Measurements from ENCODE around the gene UFSP1. TPM values are rescaled to one million over a fixed set of nuclear protein-coding genes. Genes with fewer than 3 reads are reported as not detected.
"Not testable (repeated sequence)": the region's sequence is repeated elsewhere in the genome, so short reads cannot be mapped to it uniquely, and the experiment has no call there.

Gene UFSP1
- total RNA-seq, 2 experiments from 2014 or later: 2.3 to 3.1 TPM

DNA sequence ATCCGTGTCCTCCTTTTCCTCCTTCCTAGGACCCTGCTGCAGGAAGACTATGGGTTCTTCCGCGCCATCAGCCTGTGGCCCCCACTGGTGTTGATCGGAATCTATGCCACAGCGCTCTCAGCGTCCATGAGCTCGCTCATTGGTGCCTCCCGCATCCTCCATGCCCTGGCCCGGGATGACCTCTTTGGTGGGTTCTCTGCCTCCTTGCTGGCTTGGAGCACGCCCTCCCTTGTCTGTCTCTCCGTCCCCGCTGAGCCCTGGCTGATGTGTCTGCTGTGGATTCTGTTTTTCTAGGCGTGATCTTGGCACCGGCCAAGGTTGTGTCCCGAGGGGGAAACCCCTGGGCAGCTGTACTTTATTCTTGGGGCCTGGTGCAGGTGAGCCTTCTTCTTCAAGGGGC, 29.7 kb downstream of the UFSP1 start:
- ChIA-PET CTCF (interaction anchor here (0.5 to 1.6 kb wide), 4 partner anchors 12 to 531 kb away, joined by 3 read pairs; no protein-coding TSS in a partner anchor), POLR2A (no interaction called here)
- Mint-ChIP-seq H3K27ac (no peak overlapping the region), H3K36me3 (ENCODE audit: low read depth) (peaks cover 46% of the 10 kb centered on the region), H3K9me3 (no peaks in the 10 kb centered on the region), H3K4me3 (no peak overlapping the region), H3K27me3 (no peaks in the 10 kb centered on the region), H3K4me1 (peaks cover 7% of the 10 kb centered on the region)
- no peak for DNase-seq

DNA sequence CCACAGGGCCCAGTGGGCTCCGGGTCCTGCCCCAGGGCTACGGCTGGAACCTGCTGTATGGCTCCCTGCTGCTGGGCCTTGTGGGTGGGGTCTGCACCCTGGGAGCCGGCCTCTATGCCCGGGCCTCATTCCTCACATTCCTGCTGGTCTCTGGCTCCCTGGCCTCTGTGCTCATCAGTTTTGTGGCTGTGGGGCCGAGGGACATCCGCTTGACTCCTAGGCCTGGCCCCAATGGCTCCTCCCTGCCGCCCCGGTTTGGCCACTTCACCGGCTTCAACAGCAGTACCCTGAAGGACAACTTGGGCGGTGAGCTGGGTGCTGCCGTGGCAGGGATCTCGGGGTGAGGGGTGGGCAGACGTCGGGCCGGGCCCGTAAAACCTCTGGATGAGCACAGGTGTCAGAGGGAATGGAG, 32.6 kb downstream of the UFSP1 start:
- POLR2A ChIA-PET: no interaction called here
- no peaks in the 10 kb centered on the region for H3K27me3 Mint-ChIP-seq
- H3K9me3 Mint-ChIP-seq: no peaks in the 10 kb centered on the region
- no peak for DNase-seq
- peaks cover 30% of the 10 kb centered on the region for H3K36me3 Mint-ChIP-seq (ENCODE audit: low read depth)
- no peak overlapping the region for H3K27ac Mint-ChIP-seq
- no peak overlapping the region for H3K4me3 Mint-ChIP-seq
- H3K4me1 Mint-ChIP-seq: peaks cover 19% of the 10 kb centered on the region
- CTCF ChIA-PET: interaction anchor here (1.1 to 2.6 kb wide), 2 partner anchors 57 to 151 kb away, joined by 3 to 13 read pairs; partner anchors contain the start of gene POP7

DNA sequence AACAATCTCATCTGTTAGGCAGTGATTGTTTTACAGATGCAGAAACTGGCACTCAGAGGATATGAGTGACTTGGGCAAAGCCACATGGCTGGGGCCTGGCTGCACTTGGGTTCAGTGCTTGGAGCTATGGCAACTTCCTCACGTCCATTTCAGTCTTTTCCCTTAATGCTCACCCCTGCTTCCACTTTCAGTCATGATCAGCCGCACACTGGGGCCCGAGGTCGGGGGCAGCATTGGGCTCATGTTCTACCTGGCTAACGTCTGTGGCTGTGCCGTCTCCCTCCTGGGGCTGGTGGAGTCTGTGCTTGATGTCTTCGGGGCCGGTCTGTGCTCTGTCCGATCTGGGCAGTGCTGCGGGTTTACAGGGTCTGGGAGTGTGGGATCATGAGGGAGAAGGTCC, 34.0 kb downstream of the UFSP1 start:
- Mint-ChIP-seq H3K4me1 (peaks cover 22% of the 10 kb centered on the region), H3K9me3 (no peaks in the 10 kb centered on the region), H3K27me3 (no peaks in the 10 kb centered on the region), H3K36me3 (ENCODE audit: low read depth) (peaks cover 23% of the 10 kb centered on the region), H3K27ac (no peak overlapping the region), H3K4me3 (no peak overlapping the region)
- DNase-seq: no peak
- ChIA-PET POLR2A (no interaction called here), CTCF (interaction anchor here (0.6 to 2.6 kb wide), 3 partner anchors 150 to 430 kb away, joined by 3 to 13 read pairs (median 4); partner anchors contain the start of gene POP7)

DNA sequence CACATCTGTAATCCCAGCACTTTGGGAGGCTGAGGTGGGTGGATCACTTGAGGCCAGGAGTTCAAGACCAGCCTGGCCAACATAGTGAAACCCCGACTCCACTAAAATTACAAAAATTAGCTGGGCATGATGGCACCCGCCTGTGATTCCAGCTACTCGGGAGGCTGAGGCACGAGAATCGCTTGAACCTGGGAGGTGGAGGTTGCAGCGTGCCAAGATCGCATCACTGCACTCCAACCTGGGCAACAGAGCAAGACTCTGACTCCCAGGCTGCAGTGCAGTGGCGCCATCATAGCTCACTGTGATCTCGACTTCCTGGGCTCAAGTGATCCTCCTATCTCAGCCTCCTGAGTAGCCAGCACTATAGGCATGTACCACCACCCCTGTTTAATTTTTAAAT, 34.6 kb downstream of the UFSP1 start:
- POLR2A ChIA-PET, H3K4me3 Mint-ChIP-seq, H3K27ac Mint-ChIP-seq, H3K9me3 Mint-ChIP-seq, CTCF ChIA-PET, H3K27me3 Mint-ChIP-seq, DNase-seq: not testable (repeated sequence)
- H3K4me1 Mint-ChIP-seq: peaks cover 22% of the 10 kb centered on the region
- peaks cover 17% of the 10 kb centered on the region for H3K36me3 Mint-ChIP-seq (ENCODE audit: low read depth)

DNA sequence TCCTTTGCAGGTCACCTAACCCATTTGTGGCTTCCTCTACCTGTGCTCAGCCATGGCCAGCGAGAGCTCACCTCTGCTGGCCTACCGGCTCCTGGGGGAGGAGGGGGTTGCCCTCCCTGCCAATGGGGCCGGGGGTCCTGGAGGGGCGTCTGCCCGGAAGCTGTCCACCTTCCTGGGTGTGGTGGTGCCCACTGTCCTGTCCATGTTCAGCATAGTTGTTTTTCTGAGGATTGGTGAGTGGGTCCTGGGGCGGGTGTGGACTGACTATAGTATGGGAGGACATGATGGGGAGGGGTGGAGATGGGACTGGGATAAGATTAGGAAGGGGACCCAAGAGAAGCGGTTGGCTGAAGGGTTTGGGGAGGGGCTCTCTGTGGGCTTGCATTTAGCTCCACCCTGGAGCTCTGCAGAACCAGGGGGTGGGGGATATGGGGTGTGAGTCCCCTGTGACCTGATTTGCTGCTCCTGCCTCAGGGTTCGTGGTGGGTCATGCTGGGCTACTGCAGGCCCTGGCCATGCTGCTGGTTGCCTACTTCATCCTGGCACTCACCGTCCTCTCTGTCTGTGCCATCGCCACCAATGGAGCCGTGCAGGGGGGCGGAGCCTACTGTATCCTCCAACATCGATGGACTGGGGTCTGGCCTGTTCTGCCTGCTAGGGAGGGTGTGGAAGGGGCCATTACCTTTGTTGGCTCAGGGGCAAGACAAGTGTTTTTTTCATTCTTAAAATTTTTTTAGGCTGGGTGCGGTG, 35.2 kb downstream of the UFSP1 start:
- peaks cover 22% of the 10 kb centered on the region for H3K4me1 Mint-ChIP-seq
- ChIA-PET POLR2A (no interaction called here), CTCF (interaction anchor here (0.7 to 4.4 kb wide), 5 partner anchors 10 to 161 kb away, joined by 3 to 40 read pairs (median 14); partner anchors contain the start of genes ACHE, GIGYF1 and POP7)
- no peaks in the 10 kb centered on the region for H3K27me3 Mint-ChIP-seq
- no peak for DNase-seq
- H3K9me3 Mint-ChIP-seq: no peaks in the 10 kb centered on the region
- H3K36me3 Mint-ChIP-seq (ENCODE audit: low read depth): peaks cover 13% of the 10 kb centered on the region
- peak overlapping the region; percentile 9 for H3K27ac Mint-ChIP-seq
- H3K4me3 Mint-ChIP-seq: peak overlapping the region; percentile 97

- peaks cover 10% of the 10 kb centered on the region for H3K36me3 Mint-ChIP-seq (ENCODE audit: low read depth)
- H3K4me3 Mint-ChIP-seq: peak within 1 kb of the TSS; percentile 97
- POLR2A ChIA-PET: interaction anchor here (0.5 to 0.8 kb wide), 6 partner anchors 15 to 471 kb away, joined by 3 to 6 read pairs (median 3); partner anchors contain the start of gene POP7
- peak; percentile 89 for DNase-seq
- peaks cover 22% of the 10 kb centered on the region for H3K4me1 Mint-ChIP-seq
- CTCF ChIA-PET: interaction anchor here (0.6 to 4.4 kb wide), 30 partner anchors 9 to 416 kb away, joined by 3 to 40 read pairs (median 3); partner anchors contain the start of genes GIGYF1, GNB2, MOSPD3 and POP7
- no peaks in the 10 kb centered on the region for H3K27me3 Mint-ChIP-seq
- H3K9me3 Mint-ChIP-seq: no peaks in the 10 kb centered on the region
- peak within 1 kb of the TSS; percentile 80 for H3K27ac Mint-ChIP-seq
These were observed 37.3 kb downstream of the UFSP1 start, which contains the start of gene SLC12A9 for GRCh38 chr7:100852048-100852872. SLC12A9 (plus strand) TSS chr7:100852713; CDS start chr7:100854198, 1,485 bp downstream.

DNA sequence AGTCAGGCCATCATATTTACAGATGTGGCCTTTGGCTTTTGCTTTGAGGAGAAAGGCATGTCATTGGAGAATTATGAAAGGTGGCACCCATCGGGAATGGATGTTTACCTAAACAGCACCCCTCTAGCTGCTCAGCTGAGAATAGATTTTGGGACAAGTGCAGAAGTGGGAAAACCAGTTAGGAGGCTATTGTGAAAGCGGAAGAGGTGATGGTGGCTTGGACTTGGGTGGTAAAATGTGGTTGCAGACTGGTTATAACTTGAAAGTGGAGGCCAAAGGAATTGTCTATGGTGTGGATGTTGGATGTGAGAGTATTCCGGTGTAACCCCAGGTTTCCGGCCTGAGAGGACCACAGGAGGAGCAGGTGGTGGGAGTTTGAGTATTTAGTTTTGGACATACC, 42.2 kb downstream of the UFSP1 start:
- CTCF ChIA-PET: interaction anchor here (1.3 kb wide), 1 partner anchor 11 kb away, joined by 4 read pairs; no protein-coding TSS in a partner anchor
- Mint-ChIP-seq H3K4me1 (peaks cover 4% of the 10 kb centered on the region), H3K27me3 (no peaks in the 10 kb centered on the region), H3K9me3 (no peaks in the 10 kb centered on the region), H3K27ac (no peak overlapping the region), H3K36me3 (ENCODE audit: low read depth) (no peaks in the 10 kb centered on the region), H3K4me3 (no peak overlapping the region)
- POLR2A ChIA-PET: no interaction called here
- DNase-seq: no peak

- Mint-ChIP-seq H3K27ac (no peak overlapping the region), H3K4me1 (peaks cover 24% of the 10 kb centered on the region), H3K9me3 (no peaks in the 10 kb centered on the region), H3K36me3 (ENCODE audit: low read depth) (no peaks in the 10 kb centered on the region), H3K4me3 (no peak overlapping the region), H3K27me3 (peaks cover 2% of the 10 kb centered on the region)
- POLR2A ChIA-PET: no interaction called here
- CTCF ChIA-PET: no interaction called here
- no peak for DNase-seq
These were observed 48.9 kb downstream of the UFSP1 start for GRCh38 chr7:100840470-100841100.

DNA sequence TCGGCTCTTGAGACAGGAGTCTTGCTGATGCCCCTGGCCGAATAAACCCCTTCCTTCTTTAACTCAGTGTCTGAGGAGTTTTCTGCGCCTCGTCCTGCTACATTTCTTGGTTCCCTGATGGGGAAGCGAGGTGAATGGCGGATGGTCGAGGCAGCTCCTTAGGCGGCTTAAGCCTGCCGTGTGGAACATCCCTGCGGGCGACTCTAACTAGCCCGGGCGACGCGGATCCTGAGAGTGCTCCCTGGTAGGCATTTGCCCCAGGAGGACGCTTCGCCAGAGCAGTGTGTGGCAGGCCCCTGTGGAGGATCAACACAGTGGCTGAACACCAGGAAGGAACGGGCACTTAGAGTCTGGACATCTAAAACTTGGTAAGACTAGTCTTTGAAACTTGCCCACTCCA, 50.2 kb downstream of the UFSP1 start:
- Mint-ChIP-seq H3K36me3 (ENCODE audit: low read depth) (no peaks in the 10 kb centered on the region), H3K9me3 (no peaks in the 10 kb centered on the region), H3K27me3 (peaks cover 2% of the 10 kb centered on the region), H3K27ac (no peak overlapping the region), H3K4me1 (peaks cover 25% of the 10 kb centered on the region), H3K4me3 (no peak overlapping the region)
- DNase-seq: no peak
- ChIA-PET CTCF (no interaction called here), POLR2A (no interaction called here)

Small RNA genes lying within 50 kb of the gene (microRNA-seq; reads per million reads assigned to microRNA genes)
- 0.84 reads per million for gene MIR6875 (ENCODE audit: borderline microRNAs expressed, borderline replicate concordance)

Other genes starting within 250 kb of the UFSP1 start
- 1 to 10 TPM; 7.3 to 9.8 TPM for gene TFR2, start 248.2 kb downstream of the UFSP1 start, total RNA-seq
- not detected for gene ACTL6B, start 233.3 kb downstream of the UFSP1 start, total RNA-seq
- 100 to 1,000 TPM; 238 to 249 TPM for gene GNB2, start 216.0 kb downstream of the UFSP1 start, total RNA-seq
- gene GIGYF1, start 195.5 kb downstream of the UFSP1 start, total RNA-seq: 10 to 100 TPM; 48.7 to 55.5 TPM
- gene POP7, start 183.6 kb downstream of the UFSP1 start, total RNA-seq: 10 to 100 TPM; 39.9 to 40.5 TPM
- gene EPO, start 169.2 kb downstream of the UFSP1 start, total RNA-seq: not detected
- not detected for gene ZAN, start 156.1 kb downstream of the UFSP1 start, total RNA-seq
- 1 to 10 TPM; 1.6 to 2.1 TPM for gene EPHB4, start 62.2 kb downstream of the UFSP1 start, total RNA-seq
- 10 to 100 TPM; 44.1 to 49.1 TPM for gene SLC12A9, start 37.0 kb downstream of the UFSP1 start, total RNA-seq
- gene TRIP6, start 22.3 kb downstream of the UFSP1 start, total RNA-seq: 10 to 100 TPM; 24.8 to 34.2 TPM
- 100 to 1,000 TPM; 262 to 280 TPM for gene SRRT, start 14.6 kb downstream of the UFSP1 start, total RNA-seq
- gene ACHE, start 6.2 kb upstream of the UFSP1 start, total RNA-seq: not detected
- not detected for gene MUC3A, start 59.8 kb upstream of the UFSP1 start, total RNA-seq
- not detected for gene MUC12, start 79.8 kb upstream of the UFSP1 start, total RNA-seq
- gene MUC17, start 130.4 kb upstream of the UFSP1 start, total RNA-seq: not detected
- gene TRIM56, start 195.8 kb upstream of the UFSP1 start, total RNA-seq: 10 to 100 TPM; 54.2 to 72.3 TPM
- under 1 TPM; 0.05 to 0.27 TPM for gene SERPINE1, start 237.4 kb upstream of the UFSP1 start, total RNA-seq

Measured in activated CD4-positive, alpha-beta T cell treated with anti-CD3 and anti-CD28 coated beads, Interleukin-2, amount 10 ng/mL, durations not matched to agents 7 days and 5 days (primary cell).